HG03457 (cell line): ENCODE data around the gene NCK1.
"Not testable (repeated sequence)": the region's sequence is repeated elsewhere in the genome, so short reads cannot be mapped to it uniquely, and the experiment has no call there.

Experiments used
- ATAC-seq: cut with Tn5 transposase; IDR thresholded peaks from one replicate; pipeline ENCODE4 v1.9.1; 2021; ENCODE audit warnings: moderate number of reproducible peaks; ENCODE audit not compliant: unreplicated experiment

The NCK1 gene

DNA sequence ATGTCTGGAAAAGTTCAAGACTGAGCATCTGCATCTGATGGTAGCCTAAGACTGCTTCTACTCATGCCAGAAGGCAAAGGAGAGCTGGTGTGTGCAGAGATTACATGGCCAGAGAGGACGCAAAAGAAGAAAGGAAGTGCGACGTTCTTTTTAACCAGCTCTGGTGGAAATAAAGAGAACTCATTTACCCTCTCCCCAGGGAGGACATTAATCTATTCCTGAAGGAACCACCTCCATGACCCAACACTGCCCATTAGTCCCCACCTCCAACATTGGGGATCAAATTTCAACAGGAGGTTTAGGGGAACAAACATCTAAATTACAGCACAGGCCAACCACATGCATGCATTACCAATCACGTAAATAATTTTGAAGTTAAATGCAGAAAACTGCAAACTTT, 1.5 kb upstream of the NCK1 start:
- ATAC-seq = no peak

DNA sequence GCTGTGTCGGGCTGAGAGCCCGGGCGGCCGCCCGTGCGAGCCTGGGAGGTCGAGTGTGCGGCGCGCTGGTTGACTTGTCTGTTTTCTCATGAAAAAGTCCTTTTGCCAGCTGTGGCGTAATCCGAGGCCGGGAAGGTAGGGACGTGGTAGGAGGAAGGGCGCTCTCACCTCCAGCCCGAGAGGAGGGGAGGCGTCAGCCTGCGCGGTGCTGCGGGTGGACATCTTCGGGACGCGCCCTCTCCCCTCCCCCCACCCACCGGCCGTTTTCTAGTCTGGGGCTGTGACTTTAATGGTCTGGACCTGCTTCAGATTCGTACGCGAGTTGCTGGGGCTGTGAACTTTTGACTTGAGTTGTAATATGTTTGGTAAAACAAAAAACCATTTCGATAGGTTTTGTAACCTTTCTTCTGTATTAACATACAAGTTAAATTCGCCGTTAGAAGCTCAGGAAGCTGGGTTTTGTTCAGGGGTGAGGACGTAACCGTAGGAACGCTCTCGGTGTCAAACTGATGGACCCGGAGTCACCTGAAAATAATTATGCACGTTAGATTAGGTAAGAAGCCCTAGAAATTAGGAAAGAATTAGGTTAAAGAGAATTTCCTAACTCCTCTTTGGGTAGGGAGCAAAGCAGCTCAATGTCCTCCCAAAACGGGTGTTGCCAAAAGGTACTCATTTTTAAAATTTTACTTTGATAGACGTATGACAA, 762 bp downstream of the NCK1 start:
- ATAC-seq = peak; percentile 11

DNA sequence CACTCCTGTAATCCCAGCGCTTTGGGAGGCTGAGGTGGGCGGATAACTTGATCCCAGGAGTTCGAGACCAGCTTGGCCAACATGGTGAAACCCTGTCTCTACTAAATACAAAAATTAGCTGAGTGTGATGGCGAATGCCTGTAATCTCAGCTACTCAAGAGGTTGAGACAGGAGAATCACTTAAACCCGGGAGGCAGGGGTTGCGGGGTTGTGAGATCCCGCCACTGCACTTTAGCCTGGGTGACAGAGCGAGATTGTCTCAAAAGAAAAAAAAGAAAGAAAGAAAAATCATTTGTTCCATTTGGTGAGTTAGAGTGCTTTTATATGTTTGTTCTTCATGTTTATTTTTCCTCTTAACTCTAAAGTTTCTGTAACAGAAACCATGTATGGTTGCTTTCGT, 7.3 kb downstream of the NCK1 start:
- ATAC-seq = no peak

GRCh38 chr3:136872258-136872657, 10.2 kb downstream of the NCK1 start:
- ATAC-seq = not testable (repeated sequence)

- ATAC-seq = not testable (repeated sequence)
Measured at GRCh38 chr3:136879510-136879909, 17.5 kb downstream of the NCK1 start.

DNA sequence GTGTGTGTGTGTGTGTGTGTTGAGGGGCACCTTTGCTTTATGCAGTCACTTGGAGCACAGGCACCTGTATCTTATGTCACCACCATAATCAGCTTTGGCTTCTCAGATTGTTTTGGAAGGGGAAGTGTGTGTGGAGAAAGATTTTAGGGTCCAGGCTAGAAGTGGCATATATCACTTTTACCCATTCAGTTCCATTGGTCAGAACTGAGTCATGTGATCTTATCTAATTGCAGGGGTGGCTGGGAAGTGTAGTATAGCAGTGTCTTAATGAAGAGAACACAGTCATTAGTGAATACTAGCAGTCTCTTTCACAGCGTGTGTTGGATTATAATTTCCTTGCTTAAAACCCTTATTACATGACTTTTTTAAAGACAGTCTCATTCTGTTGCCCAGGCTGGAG, 20.6 kb downstream of the NCK1 start:
- ATAC-seq = no peak

DNA sequence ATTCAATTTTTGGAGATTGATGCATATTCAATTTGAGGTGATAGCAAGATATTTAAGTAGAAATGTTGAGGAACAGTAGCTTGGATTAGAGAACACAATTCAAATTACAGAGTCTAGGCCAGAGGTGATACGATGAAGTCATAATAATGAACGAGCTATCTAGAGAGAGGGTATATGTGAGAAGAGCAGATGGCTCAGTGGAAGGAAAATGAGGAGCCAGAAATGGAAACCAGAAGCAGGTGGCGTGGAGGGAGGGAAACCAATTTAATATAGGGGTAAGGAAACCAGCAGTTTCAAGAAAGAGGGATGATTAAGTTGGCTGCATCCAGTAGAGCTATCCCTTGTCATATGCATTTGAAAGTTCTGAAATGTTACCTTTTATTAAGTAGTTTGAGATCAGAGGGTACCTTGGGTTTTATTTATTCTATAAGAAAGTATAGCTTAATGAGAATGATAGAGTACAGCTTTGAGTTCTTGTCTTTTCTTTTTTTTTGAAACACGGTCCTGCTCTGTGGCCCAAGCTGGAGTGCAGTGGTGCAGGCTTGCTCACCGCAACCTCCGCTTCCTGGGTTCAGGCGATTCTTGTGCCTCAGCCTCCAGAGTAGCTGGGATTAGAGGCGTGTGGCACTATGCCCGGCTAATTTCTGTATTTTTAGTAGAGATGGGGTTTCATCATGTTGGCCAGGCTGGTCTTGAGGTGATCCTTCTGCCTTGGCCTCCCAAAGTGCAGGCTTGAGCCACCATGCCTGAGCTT, 22.1 kb downstream of the NCK1 start:
- ATAC-seq = no peak

GRCh38 chr3:136885357-136886213, 23.6 kb downstream of the NCK1 start:
- ATAC-seq = no peak

GRCh38 chr3:136889947-136890346, 27.9 kb downstream of the NCK1 start:
- no peak for ATAC-seq

GRCh38 chr3:136891934-136892855, 30.2 kb downstream of the NCK1 start:
- ATAC-seq = no peak

DNA sequence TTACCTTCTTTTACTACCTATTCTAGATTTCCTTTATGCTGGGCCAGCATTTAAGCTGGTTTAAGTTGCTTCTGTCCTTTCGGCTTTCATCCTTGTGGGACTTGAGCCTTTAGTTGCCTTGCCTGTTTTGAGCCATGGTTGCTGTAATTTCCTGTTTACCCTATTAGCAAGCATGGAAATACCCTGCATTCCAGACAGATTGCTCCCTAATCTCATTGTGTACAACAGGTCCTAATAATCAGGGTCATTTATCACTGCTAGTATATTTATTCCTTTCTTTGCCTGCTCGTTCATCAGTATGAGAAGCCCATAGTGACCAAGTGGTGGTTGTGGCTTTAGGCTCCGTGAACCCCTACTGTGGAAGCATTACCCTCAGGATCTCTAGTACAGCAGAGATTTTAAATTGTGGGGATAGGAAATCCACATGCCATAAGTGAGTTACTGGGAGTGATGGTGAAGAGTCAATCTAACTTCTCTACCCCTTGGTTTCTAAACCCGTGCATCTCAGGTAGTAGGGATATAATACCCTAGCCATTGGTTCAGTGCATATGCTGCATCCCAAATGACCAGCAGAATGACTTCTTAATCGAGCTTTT, 31.9 kb downstream of the NCK1 start:
- no peak for ATAC-seq

GRCh38 chr3:136897171-136897570, 35.2 kb downstream of the NCK1 start:
- ATAC-seq = not testable (repeated sequence)

- ATAC-seq = no peak
Measured at GRCh38 chr3:136898549-136898948, 36.5 kb downstream of the NCK1 start.

DNA sequence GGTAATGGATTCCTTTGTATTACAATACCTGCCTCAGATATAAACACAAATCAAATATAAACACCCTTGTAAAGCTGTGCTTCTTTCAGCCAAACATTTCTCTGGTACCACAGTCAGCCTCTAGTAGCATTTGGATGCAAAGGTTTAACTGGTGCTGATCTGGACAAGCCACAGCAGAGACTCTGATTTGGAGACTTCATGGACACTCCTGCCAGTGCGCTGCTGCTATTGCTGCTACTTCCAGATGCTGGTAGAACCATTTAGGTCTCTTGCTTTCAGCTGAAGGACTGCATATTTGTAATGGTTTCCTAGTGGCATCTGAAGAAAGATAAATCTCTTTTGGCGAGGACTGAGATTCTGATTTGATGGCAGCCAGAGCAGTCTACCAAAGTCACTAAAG, 36.9 kb downstream of the NCK1 start:
- ATAC-seq = no peak

- ATAC-seq = no peak
Measured at GRCh38 chr3:136899622-136900158, 37.7 kb downstream of the NCK1 start.

DNA sequence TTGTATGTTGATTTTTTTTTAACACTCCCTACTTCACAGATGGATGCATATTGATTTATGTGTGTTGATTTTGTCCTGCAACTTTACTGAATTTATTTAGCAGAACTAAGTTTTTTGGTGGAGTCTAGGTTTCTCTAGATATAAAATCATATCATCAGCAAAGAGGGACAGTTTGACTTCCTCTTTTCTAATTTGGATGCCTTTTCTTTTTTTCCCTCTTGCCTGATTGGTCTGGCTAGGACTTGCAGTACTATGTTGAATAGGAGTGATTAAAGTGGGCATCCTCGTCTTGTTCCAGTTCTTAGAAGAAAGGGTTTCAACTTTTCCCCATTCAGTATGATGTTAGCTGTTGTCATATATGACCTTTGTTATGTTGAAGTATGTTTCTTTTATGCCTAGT, 38.7 kb downstream of the NCK1 start:
- not testable (repeated sequence) for ATAC-seq

GRCh38 chr3:136901391-136901790, 39.4 kb downstream of the NCK1 start:
- ATAC-seq = no peak

DNA sequence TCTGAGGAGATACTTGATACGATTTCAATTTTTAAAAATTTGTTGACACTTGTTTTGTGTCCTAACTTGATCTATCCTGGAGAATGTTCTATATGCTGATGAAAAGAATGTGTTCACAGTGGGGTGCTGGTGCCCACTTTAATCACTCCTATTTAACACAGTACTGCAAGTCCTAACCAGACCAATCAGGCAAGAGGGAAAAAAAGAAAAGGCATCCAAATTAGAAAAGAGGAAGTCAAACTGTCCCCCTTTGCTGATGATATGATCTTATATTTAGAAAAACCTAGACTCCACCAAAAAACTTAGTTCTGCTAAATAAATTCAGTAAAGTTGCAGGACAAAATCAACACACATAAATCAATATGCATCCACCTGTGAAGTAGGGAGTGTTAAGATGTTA, 40.5 kb downstream of the NCK1 start:
- not testable (repeated sequence) for ATAC-seq

DNA sequence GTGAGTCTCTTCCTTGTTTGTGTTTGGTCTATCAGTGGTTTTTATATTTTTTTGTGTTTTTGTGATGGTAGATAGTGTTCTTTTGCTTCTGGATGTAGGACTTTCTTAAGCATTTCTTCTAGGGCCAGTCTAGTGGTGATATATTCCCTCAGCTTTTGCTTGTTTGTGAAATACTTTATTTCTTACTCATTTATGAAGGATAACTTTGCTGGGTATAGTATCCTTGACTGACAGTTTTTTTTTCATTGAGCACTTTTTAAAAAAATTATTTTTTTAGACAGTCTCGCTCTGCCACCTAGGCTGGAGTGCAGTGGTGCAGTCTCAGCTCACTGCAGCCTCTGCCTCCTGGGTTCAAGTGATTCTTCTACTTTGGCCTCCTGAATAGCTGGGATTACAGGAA, 41.9 kb downstream of the NCK1 start:
- ATAC-seq = no peak

GRCh38 chr3:136904746-136905145, 42.7 kb downstream of the NCK1 start:
- no peak for ATAC-seq
